Gastrocnemius medialis (tissue), 4 donors: ENCODE data around the gene SPOPL.

Experiments
- POLR2A ChIP-seq, 2 donors: fragments of 450-650 bp; IDR thresholded peaks; one replicate each; pipeline ENCODE4 v1.6.1; 2017; ENCODE audit warnings: antibody characterized with exemption in 2 of 2, mild to moderate bottlenecking in 2 of 2, moderate library complexity in 2 of 2
- TF ChIP-seq, protein P1 (sequence below), 5 experiments: fragments of 450-650 bp in 3 of 5; fragments of 200-600 bp in 2 of 5; sonication (generic) in 2 of 5; IDR thresholded peaks in 4 of 5; conservative IDR thresholded peaks in 1 of 5; 1 replicate in 4 of 5; 2 replicates in 1 of 5; pipeline ENCODE4 v1.5.1; 2016 to 2019; ENCODE audit warnings: antibody characterized with exemption in 5 of 5, mild to moderate bottlenecking in 3 of 5, moderate library complexity in 3 of 5

DNA sequence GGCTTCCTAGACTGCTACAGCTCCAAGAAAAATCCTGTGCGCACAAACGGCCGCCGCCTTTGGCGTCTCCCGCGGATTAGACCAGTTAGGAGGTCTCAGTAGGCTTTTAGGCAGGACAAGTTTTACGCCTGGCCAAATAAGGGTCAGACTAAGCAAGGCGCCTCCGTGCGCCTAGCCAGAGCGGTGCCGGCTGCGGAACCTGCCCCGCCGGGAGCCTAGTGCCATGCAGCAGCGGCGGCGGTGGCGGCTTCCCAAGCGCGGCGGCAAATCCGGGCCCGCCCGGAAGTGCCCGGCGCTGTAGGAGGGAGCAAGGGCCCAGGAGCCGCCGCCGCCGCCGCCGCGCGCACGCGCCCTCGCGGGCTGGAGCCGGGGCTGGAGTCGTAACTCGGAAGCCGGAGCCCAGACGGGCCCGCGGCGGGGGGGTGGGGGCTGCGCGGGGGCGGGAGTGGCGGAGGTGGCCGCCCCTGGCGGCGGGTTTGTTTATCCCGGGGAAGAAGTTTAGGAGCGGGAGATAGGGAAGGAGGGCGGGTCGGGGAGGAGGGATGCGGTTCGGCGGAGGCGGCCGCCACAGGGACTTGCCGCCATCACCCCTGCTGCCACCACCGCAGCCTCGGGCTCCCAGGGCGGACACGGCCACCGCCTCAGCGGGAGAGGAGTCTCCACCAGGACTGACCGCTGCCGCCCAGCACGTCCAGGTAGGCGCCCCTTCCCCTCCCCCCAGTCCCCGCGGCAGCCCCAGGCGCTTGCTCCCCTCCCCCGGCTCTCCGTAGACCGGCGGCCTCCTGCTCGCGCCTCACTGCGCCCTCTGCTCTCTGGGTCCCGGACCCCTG lies at the start of gene SPOPL:
- peak; percentile 53 to 66 for TF ChIP-seq POLR2A (IDR thresholded peaks at IDR 0.05)
- TF ChIP-seq, protein P1, sequence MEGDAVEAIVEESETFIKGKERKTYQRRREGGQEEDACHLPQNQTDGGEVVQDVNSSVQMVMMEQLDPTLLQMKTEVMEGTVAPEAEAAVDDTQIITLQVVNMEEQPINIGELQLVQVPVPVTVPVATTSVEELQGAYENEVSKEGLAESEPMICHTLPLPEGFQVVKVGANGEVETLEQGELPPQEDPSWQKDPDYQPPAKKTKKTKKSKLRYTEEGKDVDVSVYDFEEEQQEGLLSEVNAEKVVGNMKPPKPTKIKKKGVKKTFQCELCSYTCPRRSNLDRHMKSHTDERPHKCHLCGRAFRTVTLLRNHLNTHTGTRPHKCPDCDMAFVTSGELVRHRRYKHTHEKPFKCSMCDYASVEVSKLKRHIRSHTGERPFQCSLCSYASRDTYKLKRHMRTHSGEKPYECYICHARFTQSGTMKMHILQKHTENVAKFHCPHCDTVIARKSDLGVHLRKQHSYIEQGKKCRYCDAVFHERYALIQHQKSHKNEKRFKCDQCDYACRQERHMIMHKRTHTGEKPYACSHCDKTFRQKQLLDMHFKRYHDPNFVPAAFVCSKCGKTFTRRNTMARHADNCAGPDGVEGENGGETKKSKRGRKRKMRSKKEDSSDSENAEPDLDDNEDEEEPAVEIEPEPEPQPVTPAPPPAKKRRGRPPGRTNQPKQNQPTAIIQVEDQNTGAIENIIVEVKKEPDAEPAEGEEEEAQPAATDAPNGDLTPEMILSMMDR (IDR thresholded peaks at IDR 0.05 in 4 of 5, conservative IDR thresholded peaks at IDR 0.05 in 1 of 5) = peak in 4 of 5 experiments; percentile 11 to 55 (median 32)
